Femur (tissue), 1 donor: Measurements from ENCODE around the gene FGR.
A peak's percentile ranks its signal among the peaks of the same experiment; 100 is the strongest.

ENCODE experiments used
- DNase-seq: peaks from one replicate; pipeline ENCODE4 v3.0.0-alpha.2; 2017

The FGR gene

DNA sequence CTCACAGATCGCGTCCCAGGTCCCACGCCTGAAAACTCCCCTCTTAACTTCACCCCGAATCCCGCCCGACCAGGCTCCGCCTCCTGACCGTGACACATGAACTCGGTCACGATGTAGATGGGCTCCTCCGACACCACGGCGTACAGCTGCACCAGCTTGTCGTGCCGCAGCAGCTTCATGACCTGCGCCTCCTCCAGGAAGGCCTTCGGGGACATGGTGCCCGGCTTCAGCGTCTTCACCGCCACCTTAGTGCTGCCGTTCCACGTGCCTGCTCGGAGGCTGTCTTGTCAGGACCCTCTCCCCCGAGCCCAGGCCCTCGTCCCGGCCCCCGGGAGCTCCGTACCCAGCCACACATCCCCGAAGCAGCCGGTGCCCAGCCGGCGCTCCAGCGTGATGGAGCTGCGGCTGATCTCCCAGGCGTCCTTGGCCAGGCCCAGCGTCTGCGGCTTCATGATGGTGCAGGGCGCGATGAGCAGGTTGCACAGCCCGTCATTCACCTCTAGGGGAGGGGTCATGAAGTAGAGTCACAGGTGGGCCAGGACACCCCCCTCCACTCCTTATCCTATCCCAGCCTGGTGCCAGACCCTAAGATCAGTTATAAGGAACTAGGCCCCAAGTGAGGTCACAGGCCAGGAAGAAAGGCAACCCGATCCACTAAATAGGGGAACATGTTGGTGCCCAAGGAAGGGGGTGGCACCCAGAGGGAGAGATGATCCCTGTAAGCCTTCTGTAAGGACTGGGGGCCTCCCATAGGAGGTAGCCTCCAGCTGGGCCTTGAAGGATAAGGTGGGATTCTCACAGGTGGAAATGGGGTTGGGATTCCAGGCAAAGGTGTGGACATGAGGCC lies 19.4 kb downstream of the FGR start:
- DNase-seq: peak; percentile 20

DNA sequence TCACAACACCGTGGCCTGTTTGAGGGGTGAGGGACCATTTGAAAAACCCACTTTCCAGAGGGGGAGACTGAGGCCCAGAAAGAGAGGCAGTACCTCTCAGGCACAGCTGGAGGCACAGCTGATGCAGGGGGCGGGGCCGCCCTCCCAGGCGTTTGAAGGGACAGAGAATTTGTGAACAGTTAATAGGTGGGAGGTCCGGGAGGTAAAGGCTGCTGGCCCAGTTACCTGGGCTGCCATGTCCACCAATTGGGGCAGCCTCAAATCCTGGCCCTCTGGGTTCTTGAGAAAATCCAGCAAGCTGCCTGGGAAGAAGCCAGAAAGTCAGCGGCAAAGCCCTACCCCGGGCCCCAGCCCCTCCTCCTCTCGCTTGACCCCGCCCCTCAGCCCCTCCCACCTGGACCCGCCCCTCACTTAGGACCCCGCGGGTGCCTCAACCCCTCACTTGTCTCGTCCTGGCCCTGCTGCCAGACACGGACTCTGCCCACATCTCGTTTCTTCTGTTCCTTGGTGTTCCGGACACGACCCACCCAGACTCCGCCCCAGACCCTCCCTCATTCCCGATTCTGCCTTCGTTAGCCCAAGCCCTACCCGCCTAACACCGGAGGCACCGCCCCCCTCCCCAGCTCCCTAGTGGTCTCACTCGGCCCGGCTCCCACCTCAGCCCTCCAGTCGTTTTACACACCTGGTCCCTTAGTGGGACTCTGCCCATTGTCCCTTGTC lies 20.2 kb downstream of the FGR start:
- peak; percentile 50 for DNase-seq

DNA sequence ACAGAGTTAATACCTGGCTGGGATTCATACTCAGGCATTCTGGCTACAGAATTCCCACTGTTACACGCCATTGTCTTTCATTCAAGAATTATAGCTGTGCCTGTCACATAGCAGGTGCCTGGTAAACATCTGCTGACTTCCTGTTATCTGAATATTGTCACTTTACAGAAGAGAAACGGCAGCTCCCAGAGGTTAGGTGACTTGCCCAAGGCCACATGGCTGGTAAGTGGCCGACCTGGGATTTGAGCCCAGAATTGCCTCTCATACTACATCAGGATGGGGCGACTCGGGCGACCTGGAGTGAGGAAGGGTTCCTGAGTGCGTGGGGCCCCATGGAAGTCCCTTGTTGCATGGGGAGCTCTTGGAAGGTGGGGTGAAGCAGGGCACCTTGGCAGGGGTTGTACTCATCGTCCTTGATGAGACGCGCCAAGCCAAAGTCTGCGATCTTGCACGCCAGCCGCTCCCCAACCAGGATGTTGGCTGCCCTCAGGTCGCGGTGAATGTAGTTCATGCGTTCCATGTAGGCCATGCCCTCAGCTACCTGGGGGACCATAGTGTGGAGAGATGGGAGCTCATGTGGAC lies 20.9 kb downstream of the FGR start:
- no peak for DNase-seq

DNA sequence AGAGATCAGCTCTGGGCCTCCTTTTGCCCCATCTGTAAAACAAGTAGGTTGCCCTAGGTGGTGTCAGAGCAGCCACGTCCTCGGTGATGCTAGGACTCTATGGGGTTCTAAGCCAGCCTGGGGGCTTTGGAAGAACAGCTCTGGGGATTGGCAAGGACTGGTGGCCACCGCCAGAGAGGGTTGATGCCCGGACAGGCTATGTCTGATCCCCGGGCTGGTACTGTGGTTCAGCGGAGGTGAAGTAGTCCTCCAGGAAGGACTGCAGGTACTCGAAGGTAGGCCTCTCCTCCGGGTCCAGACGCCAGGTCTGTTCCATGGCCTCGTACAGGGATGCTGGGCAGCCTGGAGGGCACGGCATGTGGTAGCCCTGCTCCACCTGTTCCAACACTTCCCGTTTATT lies 22.3 kb downstream of the FGR start:
- no peak for DNase-seq

DNA sequence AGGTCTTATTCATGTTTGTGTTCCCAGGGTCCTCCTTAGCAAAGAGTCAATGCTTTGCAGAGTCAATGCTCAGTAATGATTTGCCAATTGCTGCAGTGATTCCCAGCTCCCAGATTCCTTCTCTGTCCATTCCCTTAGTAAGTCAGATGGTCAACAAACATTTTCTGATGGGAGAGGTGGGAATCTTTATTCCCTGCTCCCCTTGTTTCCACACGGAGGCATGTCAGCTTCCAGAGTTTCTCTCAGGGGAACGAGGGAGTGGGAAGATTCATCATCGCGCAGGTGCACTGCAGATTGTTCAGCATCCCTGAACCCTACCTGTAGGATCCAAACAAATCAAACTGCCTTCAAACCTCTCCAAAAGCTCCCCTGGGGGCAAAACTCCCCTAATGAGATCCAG lies 23.5 kb downstream of the FGR start:
- DNase-seq: no peak

DNA sequence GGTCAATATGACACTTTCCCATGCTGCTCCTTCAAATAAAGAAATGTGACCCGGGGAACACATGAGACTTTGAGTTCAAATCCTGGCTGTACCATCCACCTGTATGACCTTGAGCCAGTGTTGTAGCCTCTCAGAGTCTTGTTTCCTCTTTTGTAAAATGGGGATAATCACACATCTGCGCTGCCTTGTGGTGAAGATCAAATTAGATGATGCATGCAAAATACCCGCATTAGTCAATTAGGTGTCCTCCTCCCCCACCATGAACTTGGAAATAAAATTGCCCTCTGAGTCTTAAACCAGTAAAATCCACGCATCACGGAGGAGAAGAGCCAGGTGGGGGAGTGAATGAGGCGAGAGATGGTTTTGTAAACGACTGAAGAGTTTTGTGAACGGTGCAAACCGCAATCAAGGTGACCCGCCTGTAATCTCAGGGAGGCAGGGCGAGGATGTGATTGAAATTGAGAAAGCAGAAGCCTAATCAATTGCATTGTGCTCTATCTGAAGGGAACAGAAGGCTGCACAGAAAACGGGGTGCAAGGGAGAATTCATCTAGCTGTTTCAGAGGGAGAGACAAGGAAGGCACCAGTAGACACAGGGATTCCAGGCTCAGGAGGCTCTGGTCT lies 25.3 kb downstream of the FGR start:
- DNase-seq: no peak

DNA sequence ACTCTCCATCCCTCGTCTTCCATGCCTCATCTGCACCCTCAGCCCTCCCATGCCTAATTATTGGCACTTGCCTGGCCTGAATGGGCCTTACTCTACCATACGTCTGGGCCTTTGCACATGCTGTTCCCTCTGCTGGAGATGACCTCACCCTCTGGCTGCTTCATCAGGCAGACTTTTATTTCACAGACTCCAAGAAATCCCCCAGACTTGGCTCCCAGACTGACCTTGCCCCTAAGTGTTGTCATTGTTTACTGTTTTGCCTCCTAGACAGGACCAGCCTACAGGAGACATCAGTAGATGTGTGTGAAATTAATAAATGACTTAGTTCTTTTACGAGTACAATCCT lies 25.8 kb downstream of the FGR start:
- no peak for DNase-seq

DNA sequence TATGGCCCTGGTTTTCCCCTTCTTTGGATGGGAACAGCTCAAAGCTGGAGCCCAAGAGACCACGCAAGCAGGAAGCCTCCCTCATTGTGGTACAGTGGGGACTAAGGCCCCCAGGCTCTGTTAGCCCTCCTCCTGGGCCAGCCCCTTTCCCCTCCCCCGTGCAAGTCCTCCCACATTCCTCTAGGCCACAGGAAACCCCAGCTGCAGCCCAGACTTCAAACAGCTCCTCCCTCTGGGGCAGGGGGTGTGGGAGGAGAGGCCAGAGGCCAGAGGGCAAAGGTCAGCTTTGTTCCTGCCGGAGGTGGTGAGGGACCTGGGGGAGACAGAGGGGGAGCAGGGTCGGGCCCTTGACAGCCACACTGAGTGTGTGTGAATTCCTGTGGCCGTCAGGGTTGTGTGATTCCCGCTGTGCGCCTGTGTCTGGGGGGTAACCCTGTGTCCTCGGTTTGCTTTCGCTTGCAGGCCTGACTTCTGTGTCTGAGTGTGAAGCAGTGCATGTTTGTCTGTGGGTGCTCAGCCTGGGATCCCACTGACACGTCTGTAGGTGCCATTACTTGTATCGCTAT lies 27.7 kb downstream of the FGR start:
- no peak for DNase-seq

DNA sequence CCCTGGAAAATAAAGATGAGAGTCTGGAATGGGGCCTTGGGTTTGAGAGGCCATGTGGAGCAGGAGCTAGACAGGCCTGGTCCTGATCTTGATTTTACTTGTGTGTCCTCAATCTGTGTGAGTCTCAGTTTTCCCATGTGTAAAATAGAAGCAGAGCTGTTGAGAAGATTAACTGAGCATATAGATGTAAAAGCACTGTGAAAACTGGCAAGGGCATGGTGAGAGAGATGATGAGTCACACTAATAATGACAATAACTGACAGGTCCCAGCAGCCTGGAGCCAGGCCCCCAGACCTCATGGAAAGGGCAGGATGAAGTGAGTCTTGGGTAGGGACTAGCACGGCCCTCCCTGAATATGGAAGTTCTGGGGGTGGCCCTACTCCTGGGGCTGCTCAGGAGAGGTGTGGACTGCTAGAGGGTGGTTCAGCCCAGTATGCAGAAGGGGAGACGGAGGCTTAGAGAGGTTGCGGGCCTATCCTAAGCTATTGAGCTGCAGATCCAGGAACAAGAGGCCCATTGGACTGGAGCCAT lies 28.2 kb downstream of the FGR start:
- DNase-seq: no peak

DNA sequence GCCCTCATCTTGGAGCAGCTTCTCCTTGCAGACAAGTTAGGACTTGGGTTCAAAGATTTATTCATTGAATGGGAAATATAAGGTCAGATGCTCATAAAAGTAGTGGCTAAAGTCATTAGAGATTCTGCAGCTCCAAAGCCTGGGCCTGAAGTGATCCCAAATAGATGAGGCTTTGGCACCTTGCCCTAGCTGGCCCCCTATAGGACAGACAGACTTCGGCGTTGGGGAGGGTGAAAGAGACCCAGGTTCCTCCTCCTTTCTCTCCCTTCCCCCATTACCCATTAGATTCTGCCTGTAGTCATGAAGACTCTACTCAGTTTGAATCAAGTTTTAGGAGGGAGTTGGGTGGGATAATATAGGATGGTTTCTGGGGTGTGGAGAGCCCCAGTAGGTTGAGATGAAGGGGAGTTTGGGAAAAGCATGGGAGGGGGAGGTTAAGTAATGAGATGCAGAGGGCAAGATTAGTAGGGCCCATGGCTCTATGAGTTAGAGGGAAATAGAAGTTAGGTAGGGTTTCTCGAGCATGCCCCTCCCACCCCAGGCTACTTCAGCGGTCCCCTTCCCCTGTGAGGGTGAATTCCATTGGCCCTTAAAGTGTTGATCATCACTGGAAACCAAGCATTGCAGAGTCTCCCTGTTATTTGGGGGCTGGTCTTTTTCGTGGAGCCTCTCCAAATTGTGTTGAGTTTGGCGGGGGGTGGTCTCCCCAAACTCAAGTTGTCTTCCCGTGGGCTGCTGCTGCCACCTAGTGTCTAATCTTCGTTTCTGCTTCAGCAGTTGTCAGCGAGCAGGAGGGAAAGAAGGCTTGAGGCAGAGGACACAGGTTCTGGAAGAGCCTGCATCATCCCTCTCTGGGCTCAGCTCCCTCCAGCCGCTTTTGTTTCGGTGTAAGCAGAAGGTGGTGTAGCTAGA lies 28.9 kb downstream of the FGR start:
- peak; percentile 79 for DNase-seq

DNA sequence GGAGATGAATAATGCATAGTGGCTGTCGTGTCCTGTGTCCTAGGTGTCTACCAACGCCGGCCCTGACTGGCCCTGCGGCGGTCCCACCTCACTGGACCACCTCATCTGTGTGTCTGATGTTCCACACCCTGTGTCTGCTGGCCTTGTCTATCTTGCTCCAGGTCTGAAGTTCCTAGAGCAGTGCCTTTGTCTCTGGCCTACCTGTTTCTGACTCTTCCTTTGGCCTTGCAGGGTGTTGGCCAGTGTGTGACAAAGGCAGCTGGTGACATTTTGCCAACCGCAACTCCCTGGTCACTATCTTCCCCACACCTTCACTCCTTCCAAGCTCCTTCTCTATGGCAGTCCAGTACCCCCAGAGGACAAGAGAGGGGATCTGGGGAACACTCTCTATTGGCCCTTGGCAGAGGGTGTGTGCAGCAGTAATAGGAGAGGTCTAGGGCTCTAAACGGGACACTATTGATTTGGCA lies 29.7 kb downstream of the FGR start:
- no peak for DNase-seq

DNA sequence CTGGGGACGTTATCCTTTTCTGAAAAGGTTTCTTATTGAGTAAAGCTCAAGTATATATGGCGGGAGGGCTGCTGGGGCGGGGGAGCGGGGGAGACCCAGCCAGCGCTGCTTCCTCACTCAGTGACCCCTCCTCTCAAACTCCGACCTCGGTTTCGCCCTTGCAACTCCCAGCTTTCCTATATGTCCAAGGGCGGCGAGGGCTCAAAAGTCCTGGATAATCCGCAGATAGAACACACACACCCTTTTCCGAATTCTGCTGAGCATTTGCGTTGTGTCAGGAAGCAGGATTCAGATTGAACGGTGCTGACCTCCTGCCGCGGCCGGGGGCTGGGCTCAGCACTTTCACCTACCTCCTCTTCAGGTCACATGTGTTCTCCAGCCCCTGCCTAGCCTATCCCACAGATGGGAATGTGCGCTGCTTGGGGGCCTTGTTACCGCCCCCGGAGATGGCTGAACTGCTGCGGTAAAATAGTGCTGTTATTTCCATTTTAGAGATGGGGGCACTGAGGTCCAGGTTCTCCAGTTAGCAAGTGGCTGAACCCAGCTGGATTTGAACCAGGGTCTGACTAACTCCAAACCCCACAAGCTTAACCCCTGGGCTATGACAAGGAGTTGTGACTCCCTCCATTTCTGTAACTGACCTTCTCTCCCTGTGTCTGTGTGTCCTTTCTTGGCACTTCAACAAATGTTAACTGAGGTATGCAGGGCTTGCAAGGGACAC lies 30.2 kb downstream of the FGR start:
- DNase-seq: no peak

DNA sequence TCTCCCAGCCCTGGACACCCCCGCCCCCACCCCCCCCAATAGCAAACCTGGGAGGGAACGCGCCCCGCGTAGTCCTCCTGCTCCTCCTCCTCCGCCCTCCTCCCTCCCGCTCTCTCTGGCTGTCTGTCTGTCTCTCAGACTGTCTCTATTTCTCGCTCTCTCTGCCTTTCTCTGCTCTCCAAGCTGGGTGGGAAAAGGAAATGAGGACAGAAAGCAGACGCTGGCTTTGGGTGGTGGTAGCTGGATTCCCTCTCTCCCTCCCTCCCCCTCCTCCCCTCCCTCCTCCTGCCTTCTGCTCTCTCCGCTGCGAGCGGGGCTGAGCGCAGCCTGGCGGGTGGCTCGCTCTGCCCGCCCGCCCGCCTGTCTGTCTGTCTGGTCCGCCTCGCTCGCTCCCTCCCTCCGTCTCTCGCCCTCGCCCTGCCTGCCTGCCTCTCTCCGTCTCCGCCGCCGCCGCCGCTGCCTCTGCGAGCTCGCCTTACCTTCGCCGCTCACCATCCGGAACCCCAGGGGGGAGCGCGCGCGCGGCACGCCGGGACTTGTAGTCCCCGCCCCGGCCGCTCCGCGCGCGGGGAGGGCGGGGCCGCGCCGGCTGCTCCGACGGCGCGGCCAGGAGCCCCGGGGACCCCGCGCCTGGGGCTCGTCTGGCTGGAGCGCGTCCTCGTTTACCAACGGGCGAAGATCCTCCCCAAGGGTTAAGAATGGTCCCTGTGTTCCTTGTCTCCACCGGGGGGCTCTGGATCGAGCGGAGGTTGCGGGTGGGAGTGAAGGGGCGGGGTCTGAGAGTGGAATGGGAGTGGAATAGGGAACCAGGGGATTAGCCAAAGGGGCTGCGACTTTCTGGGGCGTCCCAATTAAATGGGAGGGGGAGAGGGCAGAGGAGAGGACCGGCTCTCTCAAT lies 31.1 kb downstream of the FGR start, which contains the start of gene AHDC1:
AHDC1 (minus strand) TSS at position 464 of the 898 bp plus-strand sequence. CDS start 52,029 bp downstream, outside the sequence.
- peak; percentile 94 for DNase-seq

DNA sequence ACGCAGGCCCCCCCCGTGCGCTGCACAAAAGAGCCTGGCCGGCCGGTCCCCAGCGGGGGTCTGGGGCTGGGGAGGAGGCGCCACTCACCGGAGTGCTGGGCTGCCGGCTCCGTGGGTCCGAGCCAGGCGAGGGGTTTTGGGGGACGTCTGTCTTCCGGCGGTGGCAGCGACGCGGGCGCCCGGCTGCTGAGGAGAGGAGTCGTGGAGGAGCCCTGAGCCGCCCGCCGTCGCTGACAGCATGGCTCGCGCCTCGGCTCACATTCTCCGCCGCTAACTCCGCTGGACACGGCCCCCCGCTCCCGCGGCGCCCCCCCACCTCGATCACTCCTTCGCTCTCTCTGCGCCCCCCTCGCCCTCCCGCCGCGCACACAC lies 31.7 kb downstream of the FGR start:
- no peak for DNase-seq

DNA sequence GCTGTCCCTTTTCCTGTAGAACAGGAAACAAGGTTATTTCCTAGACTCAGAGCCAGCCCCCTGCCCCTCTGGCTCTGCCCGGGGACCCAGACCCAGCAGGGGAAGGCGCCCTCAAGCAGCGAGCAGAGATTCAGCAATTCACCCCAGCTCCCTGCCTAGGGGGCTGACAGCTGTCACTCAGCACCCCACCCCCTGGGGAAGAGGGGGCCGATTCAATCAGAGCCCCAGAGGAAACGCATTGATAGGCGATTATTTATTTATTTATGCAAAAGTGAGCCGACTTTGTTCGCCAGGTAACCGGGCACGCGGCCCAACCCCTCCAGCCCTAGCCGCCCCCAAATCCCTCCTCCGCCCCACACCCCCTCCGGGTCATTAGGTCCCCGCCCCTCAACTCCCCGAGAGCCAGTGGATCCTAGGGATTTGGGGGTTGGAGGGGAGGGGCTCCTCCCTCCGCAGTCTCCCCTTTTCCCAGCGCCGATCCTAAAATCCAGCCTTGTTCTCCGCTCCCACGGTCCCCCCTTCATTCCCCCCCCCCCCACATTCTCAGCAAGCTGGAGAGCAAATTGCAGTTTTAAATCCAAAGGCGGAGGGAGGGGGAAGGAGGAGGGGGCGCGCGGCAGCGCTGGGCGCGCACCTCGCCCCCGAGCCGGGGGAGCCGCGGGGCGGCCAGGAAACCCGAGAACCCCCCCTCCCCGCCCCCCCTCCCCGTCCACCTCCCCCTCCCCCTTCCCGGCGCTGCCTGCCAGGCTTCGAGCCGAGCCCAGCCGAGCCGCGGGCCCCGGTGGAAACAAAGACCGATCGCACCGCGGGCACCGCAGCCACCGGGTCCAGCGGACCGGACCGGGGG lies 32.3 kb downstream of the FGR start:
- DNase-seq: peak; percentile 82

DNA sequence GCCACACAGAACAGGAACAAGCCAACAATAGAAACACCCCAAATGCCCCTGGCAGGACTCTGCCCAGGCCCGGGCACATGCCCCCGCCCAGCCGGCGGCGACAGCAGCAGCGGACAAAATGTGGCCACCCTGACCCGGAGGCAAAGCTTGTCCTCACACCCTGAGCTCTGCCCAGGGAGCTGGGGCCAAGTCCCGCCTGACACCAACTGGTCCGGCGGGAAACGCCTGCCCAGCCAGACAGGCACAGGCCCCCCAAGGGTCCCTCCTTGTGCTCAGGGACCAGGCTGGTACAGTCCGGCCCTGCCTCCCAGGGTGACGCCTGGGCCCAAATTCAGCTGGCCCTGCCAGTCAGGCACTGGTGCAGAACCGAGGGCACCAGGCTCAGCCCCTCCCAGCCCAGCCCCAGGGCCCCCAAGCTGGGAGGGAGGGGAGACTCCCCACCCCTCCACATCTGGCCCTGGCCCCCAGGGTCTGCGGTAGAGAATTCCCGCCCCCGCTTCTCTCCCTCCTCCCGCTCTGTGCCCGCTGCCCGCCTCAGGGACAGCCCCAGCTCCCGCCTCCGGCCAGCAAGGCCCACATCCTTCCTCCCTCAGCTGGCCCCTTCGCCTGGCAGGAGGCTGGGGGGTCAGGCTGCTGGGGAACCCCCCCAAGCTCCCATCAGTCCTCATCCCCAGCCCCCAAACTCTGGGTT lies 33.1 kb downstream of the FGR start:
- peak; percentile 84 for DNase-seq

DNA sequence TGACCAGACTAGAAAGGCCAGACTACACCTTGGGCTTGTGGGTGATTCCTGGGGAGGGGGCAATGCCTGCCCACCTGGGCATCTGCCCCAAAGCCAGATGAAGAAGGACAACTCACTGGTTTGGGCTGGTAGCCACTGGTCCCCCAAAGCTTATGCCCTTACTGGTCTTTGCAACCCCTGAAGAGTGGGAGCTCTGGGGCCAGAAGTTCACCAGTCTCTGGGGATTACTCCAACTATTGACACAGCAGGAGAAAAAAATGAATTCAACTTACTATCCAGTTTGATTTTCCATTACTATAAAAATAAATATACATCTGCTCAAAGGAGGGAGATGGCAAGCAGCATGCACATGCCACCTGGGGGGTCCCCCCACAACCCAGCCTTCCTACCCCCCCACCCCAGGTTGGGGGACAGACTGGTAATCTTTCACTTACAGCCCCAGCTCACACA lies 33.6 kb downstream of the FGR start:
- no peak for DNase-seq

DNA sequence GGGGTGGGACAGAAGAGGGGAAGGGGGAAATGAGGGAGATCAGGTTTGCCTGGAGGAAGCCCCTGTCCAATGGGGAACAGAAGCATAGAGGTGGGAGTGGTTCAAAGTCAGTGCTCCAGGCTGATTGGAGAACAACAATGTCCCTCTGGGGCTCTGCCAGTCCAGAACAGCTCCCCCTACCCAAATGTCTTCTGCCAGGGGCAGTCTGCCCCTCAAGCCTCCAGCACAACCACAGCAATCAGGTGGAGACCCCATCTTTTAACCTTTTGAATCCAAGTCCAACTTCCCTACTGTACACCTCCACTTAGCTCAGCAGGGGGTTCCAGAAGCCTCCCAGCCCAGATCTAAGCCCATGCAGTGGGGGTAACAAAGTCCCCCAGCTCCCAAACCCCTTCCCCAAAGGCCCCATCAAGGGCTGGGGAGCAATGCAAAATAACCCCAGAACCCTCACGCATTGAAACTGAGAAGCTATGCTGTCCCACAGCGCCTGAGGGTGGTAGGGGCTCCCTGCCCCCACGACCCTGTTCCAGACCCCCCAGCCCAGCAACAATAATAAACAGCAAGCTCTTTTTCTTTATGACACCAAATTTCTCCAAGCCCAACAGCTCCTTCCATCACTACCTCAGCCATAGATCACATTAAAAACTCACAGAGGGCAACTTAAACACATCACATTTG lies 34.3 kb downstream of the FGR start:
- no peak for DNase-seq
